Type B pancreatic cell (in vitro differentiated cells): Measurements from ENCODE around the gene DENND11. TPM values are rescaled to one million over a fixed set of nuclear protein-coding genes. Genes with fewer than 3 reads are reported as not detected.

ENCODE experiments used
- DNase-seq: peaks from one replicate; pipeline ENCODE4 v3.0.0; 2021; ENCODE audit warnings: mixed read lengths; ENCODE audit not compliant: unreplicated experiment; ENCODE audit errors: extremely low spot score
- H3K27ac Mint-ChIP-seq: 2 replicates; pipeline ENCODE4 v1.8.0; 2021; ENCODE audit warnings: mild to moderate bottlenecking, mixed read lengths
- H3K27me3 Mint-ChIP-seq: 2 replicates; pipeline ENCODE4 v1.8.0; 2021; ENCODE audit warnings: mixed read lengths
- H3K36me3 Mint-ChIP-seq: 2 replicates; pipeline ENCODE4 v1.8.0; 2021; ENCODE audit warnings: mixed read lengths
- H3K4me1 Mint-ChIP-seq: one replicate; pipeline ENCODE4 v1.8.0; 2021; ENCODE audit warnings: mixed read lengths; ENCODE audit not compliant: unreplicated experiment
- H3K4me3 Mint-ChIP-seq: 2 replicates; pipeline ENCODE4 v1.8.0; 2021; ENCODE audit warnings: mild to moderate bottlenecking, mixed read lengths
- H3K9me3 Mint-ChIP-seq: 2 replicates; pipeline ENCODE4 v1.8.0; 2021; ENCODE audit warnings: mixed read lengths
- total RNA-seq: library from RNA; stranded (reverse); gene quantifications from 2 replicates; pipeline ENCODE4 v1.2.1, GENCODE V29; 2021; ENCODE audit warnings: low replicate concordance
- TF ChIP-seq, protein P1 (sequence below): fragments of 200-600 bp; sonication (generic); conservative IDR thresholded peaks from 2 replicates; pipeline ENCODE4 v1.5.0; 2021; ENCODE audit warnings: antibody characterized with exemption, mild to moderate bottlenecking

The DENND11 gene
- total RNA-seq, 1 donor from 2014 or later, result 19.8 TPM

DNA sequence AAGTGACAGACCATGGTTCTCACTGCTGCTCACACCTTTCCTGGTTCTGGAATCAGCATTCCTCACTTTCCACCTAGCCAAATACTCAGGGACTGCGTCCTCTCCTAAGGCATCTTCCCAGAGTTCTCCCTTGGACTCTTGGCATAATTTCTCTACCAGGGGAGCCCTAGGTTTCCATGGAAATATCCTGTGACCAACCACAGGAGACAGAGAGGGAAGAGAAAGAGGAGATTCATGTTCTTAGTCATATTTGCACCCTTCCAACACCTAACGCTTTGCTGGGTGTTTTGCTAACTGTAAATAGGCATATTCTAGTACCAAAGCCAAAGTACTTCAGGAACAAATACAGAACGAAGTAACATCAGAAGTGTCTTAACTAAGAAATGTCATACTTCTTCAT lies 28.6 kb downstream of the DENND11 start:
- H3K4me1 Mint-ChIP-seq, result no peaks in the 10 kb centered on the region
- no peak for DNase-seq
- TF ChIP-seq, protein P1, sequence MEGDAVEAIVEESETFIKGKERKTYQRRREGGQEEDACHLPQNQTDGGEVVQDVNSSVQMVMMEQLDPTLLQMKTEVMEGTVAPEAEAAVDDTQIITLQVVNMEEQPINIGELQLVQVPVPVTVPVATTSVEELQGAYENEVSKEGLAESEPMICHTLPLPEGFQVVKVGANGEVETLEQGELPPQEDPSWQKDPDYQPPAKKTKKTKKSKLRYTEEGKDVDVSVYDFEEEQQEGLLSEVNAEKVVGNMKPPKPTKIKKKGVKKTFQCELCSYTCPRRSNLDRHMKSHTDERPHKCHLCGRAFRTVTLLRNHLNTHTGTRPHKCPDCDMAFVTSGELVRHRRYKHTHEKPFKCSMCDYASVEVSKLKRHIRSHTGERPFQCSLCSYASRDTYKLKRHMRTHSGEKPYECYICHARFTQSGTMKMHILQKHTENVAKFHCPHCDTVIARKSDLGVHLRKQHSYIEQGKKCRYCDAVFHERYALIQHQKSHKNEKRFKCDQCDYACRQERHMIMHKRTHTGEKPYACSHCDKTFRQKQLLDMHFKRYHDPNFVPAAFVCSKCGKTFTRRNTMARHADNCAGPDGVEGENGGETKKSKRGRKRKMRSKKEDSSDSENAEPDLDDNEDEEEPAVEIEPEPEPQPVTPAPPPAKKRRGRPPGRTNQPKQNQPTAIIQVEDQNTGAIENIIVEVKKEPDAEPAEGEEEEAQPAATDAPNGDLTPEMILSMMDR, result no peak
- no peak overlapping the region for H3K27ac Mint-ChIP-seq
- no peaks in the 10 kb centered on the region for H3K27me3 Mint-ChIP-seq
- H3K4me3 Mint-ChIP-seq, result no peak overlapping the region
- H3K36me3 Mint-ChIP-seq, result peaks cover 19% of the 10 kb centered on the region
- H3K9me3 Mint-ChIP-seq, result no peaks in the 10 kb centered on the region

DNA sequence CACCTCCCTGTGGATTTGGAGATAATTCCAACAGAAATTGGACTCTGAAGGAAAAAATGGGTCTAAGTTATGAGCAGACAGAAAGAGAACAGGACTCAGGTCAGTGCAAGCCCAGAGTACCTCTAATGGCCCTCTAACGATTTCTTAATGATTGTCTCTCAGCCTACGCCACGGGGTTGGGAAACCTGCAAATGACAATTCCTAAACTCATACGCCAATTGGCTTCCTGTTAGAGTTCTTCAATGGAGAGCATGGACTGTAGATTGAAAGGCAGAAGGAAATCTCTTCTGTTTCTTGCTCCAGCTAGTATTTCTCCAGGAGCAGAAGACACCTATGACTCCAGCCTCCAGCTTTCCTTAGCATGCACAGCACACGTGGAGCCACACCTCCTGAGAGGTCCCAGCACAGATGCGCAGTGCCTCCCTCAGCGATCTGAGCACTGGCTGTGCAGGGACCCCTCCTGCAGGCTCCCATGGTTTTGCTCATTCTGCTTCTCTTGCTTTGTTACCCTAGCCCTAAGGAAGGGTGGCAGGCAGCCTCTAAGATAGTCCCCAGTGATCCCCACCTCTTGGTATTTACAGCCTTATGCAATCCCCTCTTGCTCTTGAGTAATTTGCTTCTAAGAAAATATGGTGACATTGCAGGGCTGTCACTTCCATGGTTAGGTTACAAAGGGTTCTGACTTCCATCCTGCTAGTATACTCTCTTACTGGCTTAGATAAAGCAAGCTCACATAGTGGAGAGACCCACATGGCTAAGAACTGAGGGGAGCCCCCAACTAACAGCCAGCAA lies 30.1 kb downstream of the DENND11 start:
- Mint-ChIP-seq H3K36me3 (peaks cover 19% of the 10 kb centered on the region), H3K27me3 (no peaks in the 10 kb centered on the region), H3K27ac (no peak overlapping the region), H3K4me3 (no peak overlapping the region), H3K4me1 (no peaks in the 10 kb centered on the region), H3K9me3 (no peaks in the 10 kb centered on the region)
- TF ChIP-seq, protein P1, result no peak
- DNase-seq, result no peak

DNA sequence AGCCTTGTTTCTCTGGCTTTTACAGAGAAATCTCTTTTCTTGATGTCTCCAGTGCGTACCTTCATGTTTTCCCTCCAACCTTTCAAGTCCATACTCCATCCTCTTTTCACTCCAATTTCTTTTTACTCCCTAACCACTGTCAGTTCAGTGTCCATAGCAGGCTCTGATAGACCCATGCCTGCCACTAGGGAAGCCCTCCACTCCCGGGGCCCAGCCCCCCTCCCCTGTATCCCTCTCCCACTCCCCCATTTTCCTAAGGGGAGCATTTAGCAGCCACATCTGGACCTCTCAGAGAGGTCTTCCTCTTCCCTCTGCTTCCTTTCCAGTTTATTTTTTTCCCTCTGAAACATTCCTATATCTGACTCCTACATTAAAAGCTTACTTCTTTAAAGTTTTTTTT lies 33.1 kb downstream of the DENND11 start:
- Mint-ChIP-seq H3K4me3 (no peak overlapping the region), H3K9me3 (no peaks in the 10 kb centered on the region), H3K4me1 (no peaks in the 10 kb centered on the region), H3K36me3 (peaks cover 27% of the 10 kb centered on the region), H3K27ac (no peak overlapping the region), H3K27me3 (no peaks in the 10 kb centered on the region)
- TF ChIP-seq, protein P1, result no peak
- DNase-seq, result no peak

DNA sequence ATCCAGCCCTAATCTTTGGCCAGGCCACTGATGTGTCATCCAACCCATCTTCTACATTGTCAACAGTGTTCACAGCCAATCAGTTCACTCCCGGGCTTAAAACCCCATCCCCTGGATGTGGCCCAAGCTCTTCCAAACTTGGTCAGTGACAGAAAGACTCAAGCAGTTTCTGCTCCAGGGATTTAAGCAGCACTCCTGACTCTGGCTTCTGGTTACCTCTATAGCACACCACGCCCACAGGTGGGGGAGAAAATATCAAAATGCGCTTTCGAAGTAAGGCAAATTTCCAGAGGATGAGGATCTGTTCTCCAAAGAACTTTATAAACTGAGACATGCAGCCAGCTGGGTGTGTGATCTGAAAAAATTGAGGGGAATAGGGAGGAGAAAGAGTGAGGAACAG lies 35.9 kb downstream of the DENND11 start:
- TF ChIP-seq, protein P1, result no peak
- DNase-seq, result no peak
- Mint-ChIP-seq H3K27ac (no peak overlapping the region), H3K9me3 (no peaks in the 10 kb centered on the region), H3K36me3 (peaks cover 17% of the 10 kb centered on the region), H3K4me3 (no peak overlapping the region), H3K27me3 (no peaks in the 10 kb centered on the region), H3K4me1 (no peaks in the 10 kb centered on the region)

DNA sequence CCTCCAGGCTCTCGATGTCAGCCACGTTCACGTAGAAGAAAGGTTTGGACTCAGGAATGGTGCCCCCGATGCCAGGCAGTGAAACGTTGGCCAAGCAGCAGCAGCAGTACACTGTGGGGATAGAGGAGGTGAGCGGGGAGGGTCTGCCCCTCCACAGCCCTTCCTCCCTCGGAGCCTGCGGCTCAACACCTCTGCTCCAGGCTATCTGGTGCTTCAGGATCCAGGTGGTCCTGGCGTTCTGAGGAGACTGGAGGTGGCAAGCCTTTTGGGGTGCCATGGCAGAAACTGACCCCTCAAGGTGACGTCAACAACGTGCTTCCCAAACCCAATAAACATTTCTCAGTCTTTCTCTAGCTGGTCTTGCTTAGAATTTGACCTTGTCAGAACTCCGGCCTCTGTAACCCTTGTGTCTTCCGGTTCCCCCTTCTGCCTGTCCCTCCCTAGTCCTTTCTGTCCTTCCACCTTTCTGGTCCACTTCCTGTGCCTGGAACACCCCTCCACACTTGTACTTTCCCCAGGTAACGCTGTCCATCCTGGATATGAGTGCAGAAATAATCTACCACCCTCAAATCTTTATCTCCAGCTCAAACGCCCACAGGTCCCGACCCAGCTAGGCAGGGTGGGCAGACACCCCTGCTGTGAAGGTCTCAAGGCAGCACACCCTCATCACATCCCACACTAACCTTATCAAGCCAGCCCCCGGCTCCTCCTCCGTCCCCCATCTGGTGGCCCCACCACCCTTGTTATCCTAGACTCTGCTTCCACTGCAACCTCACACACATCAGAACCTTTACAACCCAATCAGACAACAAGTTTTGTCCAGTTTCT lies 36.5 kb downstream of the DENND11 start:
- H3K36me3 Mint-ChIP-seq, result peaks cover 17% of the 10 kb centered on the region
- H3K4me1 Mint-ChIP-seq, result no peaks in the 10 kb centered on the region
- no peak overlapping the region for H3K4me3 Mint-ChIP-seq
- no peaks in the 10 kb centered on the region for H3K27me3 Mint-ChIP-seq
- DNase-seq, result no peak
- no peak overlapping the region for H3K27ac Mint-ChIP-seq
- TF ChIP-seq, protein P1, result no peak
- no peaks in the 10 kb centered on the region for H3K9me3 Mint-ChIP-seq
